Large intestine (tissue), 3 donors: ENCODE results near the gene ASS1. TPM values are rescaled to one million over a fixed set of nuclear protein-coding genes. Genes with fewer than 3 reads are reported as not detected.

ENCODE experiments used
- DNase-seq, 2 donors: peaks; one replicate each; pipeline versions ENCODE4 v3.0.0 to v3.0.0-alpha.2; 2013
- H3K27ac ChIP-seq: one replicate; pipeline ENCODE4 v1.5.1; 2013; ENCODE audit warnings: low read length
- H3K27me3 ChIP-seq: 2 replicates; pipeline ENCODE4 v1.6.1; 2013; ENCODE audit warnings: low read length; ENCODE audit not compliant: control insufficient read depth, insufficient read depth
- H3K36me3 ChIP-seq: 2 replicates; pipeline ENCODE4 v1.6.1; 2013; ENCODE audit warnings: low read length; ENCODE audit not compliant: control insufficient read depth, insufficient read depth
- H3K4me1 ChIP-seq: one replicate; pipeline ENCODE4 v1.6.1; 2013; ENCODE audit warnings: low read length; ENCODE audit not compliant: control insufficient read depth, insufficient read depth
- H3K4me3 ChIP-seq: one replicate; pipeline ENCODE4 v1.5.1; 2013; ENCODE audit warnings: low read length
- H3K9me3 ChIP-seq: one replicate; pipeline ENCODE4 v1.6.1; 2013; ENCODE audit warnings: mild to moderate bottlenecking, low read depth, low read length, moderate library complexity; ENCODE audit not compliant: control insufficient read depth
- WGBS: methylation state at CpG from one replicate; pipeline ENCODE4 v1.1.5; 2013; ENCODE audit warnings: low lambda C conversion rate; ENCODE audit not compliant: insufficient coverage; 5-methylcytosine and 5-hydroxymethylcytosine counted together
- polyA plus RNA-seq: library from polyadenylated mRNA; unstranded; fragments of 120-200 nt; gene quantifications from one replicate; pipeline ENCODE4 v1.2.1, GENCODE V29; 2013

The ASS1 gene
- polyA plus RNA-seq, 1 donor = 704 TPM

GRCh38 chr9:130480673-130481072, 35.9 kb downstream of the ASS1 start:
- DNase-seq = no peak
- WGBS = no CpG with 5 or more reads among the region's 16 CpGs
- peaks cover 85% of the 10 kb centered on the region for H3K36me3 ChIP-seq

GRCh38 chr9:130482463-130482862, 37.7 kb downstream of the ASS1 start:
- H3K9me3 ChIP-seq = no peaks in the 10 kb centered on the region
- H3K4me3 ChIP-seq = no peak overlapping the region
- no CpG with 5 or more reads among the region's 5 CpGs for WGBS
- peaks cover 82% of the 10 kb centered on the region for H3K36me3 ChIP-seq
- no peaks in the 10 kb centered on the region for H3K4me1 ChIP-seq
- no peaks in the 10 kb centered on the region for H3K27me3 ChIP-seq
- no peak for DNase-seq
- H3K27ac ChIP-seq = no peak overlapping the region

More at GRCh38 chr9:130480673-130481072, 35.9 kb downstream of the ASS1 start:
- Histone ChIP-seq H3K9me3 (no peaks in the 10 kb centered on the region), H3K4me3 (no peak overlapping the region), H3K4me1 (no peaks in the 10 kb centered on the region), H3K27me3 (no peaks in the 10 kb centered on the region), H3K27ac (no peak overlapping the region)

DNA sequence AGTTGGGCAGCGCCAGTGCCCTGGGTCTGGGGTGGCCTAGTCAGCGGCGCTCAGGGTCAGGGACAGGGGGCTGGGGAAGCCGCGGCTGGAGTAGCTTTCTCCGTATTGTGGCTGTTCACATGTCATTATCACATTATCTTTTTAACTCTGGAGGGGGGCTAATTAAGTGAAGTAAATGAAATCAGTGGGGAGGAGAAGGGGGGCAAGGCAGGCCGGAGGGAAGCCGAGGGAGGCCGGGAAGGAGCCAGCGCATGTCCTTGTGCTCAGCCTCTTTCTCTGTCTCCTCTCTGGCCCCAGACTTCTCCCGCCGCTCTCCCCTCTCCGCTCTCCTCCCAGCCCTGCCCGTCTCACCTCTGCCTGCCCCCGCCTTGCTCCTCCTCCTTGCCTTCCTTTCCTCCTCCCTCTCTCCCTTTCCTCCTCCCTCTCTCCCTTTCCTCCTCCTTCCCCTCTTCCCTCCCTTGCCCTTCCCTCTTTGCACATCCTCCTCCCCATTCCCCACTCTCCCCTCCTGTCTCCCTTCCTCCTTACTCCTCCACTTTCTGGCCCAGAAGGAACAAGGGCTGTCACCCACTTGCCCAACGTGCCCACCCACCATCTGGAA, 38.7 kb downstream of the ASS1 start:
- DNase-seq = no peak
- WGBS = no CpG with 5 or more reads among the region's 16 CpGs
- no peaks in the 10 kb centered on the region for H3K27me3 ChIP-seq
- H3K4me3 ChIP-seq = no peak overlapping the region
- no peaks in the 10 kb centered on the region for H3K9me3 ChIP-seq
- H3K36me3 ChIP-seq = peaks cover 76% of the 10 kb centered on the region
- H3K4me1 ChIP-seq = no peaks in the 10 kb centered on the region
- no peak overlapping the region for H3K27ac ChIP-seq

DNA sequence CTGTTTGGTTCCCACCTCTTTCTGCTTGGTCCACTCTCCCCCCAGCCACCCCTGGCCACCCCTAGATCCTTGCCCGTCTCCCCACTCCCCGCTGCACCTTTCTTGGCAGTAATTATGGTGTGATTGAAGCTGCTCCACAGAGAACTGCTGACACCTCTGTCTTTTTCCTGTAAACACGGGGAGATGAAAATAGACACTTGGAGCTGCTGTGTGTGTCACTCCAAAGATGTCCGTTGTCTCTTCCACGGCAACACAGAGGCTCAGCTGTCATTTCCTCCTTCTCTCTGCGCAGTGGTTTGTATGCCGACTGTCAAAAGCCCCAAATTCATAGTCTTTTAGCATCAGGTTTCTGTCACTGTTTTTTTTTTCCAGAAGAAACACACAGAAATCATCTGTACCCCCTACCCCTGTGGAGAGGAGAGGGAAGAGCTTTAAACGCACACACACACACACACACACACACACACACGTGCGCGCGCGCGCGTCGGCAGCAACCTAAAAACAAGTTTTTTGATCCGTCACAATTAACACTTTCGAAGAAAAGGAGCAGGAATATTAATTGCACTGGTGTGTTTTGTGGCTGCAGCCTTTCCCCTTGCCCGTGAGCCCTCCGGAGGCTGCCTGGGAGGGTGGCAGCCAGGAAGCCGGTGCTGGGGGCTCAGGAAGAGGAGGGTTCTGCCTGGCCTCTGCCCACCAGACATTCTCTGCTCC, 39.8 kb downstream of the ASS1 start:
- Histone ChIP-seq H3K4me1 (no peaks in the 10 kb centered on the region), H3K36me3 (peaks cover 74% of the 10 kb centered on the region), H3K27ac (no peak overlapping the region), H3K4me3 (no peak overlapping the region), H3K9me3 (no peaks in the 10 kb centered on the region), H3K27me3 (no peaks in the 10 kb centered on the region)
- WGBS = no CpG with 5 or more reads among the region's 21 CpGs
- DNase-seq = no peak

DNA sequence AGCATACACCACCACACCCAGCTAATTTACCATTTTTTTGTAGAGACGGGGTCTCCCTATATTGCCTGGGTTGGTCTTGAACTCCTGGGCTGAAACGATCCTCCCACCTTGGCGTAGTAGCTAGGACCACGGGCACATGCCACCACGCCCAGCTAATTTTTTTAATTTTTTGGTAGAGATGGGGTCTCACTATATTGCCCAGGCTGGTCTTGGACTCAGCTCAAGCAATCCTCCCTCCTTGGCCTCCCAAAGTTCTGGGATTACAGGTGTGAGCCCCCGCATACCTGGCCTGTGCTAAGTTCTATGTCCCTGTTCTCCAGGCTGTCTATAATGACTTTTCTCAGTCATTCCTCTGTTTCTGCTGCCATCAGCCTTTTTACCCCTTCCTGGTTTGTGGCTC, 41.3 kb downstream of the ASS1 start:
- Histone ChIP-seq H3K27me3 (no peaks in the 10 kb centered on the region), H3K27ac (no peak overlapping the region), H3K4me1 (no peaks in the 10 kb centered on the region), H3K9me3 (no peaks in the 10 kb centered on the region), H3K4me3 (no peak overlapping the region), H3K36me3 (peaks cover 71% of the 10 kb centered on the region)
- WGBS = no CpG with 5 or more reads among the region's 6 CpGs
- no peak for DNase-seq

DNA sequence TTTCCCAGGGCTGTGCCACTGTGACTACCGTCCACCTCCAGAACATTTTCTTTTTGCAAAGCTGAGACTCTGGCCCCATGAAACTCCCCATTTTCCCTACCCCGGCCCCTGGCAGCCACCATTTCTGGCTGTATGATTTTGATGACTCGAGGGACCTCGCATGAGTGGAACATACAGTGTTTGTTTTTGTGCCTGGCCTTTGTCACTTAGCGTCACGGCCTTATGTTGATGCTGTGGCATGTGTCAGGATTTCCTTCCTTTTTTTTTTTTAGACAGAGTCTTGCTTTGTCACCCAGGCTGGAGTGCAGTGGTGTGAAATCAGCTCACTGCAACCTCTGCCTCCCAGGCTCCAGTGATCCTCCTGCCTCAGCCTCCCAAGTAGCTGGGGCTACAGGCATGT, 42.7 kb downstream of the ASS1 start:
- Histone ChIP-seq H3K4me1 (no peaks in the 10 kb centered on the region), H3K4me3 (no peak overlapping the region), H3K27ac (no peak overlapping the region), H3K9me3 (no peaks in the 10 kb centered on the region), H3K27me3 (no peaks in the 10 kb centered on the region), H3K36me3 (peaks cover 74% of the 10 kb centered on the region)
- no CpG with 5 or more reads among the region's 6 CpGs for WGBS
- DNase-seq = no peak

DNA sequence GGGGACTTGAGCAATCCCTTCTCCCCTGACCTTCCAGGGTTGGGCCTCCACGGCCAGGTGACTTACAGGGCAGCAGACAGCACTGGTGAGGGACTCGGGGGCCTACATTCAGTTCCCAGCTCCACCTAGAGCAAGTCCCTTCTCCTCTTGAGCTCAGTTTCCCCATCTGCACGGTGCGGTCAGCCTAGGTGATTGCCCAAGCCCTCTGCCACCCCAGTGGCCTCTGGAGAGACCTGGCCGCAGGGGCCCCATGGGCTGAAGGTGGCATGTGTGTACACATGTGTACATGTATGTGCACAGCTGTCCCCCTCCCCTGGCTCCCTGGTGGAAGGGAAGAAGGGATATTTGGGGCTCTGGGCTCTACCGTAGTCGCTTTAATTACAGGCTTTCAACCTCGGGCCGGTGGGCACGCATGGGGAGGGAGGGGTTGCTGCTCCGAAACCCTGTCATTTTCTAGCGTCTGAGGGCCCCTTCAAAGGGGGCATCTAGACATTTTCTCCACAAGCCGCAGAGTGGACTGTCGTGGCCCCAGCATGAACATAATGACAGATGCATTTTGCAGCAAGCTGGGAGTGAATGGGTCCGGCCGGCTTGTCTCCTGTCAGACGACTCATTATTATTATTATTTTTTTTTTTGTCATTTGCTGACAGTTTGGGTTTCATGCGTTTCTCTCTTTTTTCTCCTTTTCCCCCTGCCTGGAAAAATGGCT, 44.0 kb downstream of the ASS1 start:
- Histone ChIP-seq H3K27ac (no peak overlapping the region), H3K4me1 (no peaks in the 10 kb centered on the region), H3K4me3 (no peak overlapping the region), H3K9me3 (no peaks in the 10 kb centered on the region), H3K27me3 (no peaks in the 10 kb centered on the region), H3K36me3 (peaks cover 76% of the 10 kb centered on the region)
- no peak for DNase-seq
- WGBS = 83% methylated on average over 1 of the region's 18 CpGs

DNA sequence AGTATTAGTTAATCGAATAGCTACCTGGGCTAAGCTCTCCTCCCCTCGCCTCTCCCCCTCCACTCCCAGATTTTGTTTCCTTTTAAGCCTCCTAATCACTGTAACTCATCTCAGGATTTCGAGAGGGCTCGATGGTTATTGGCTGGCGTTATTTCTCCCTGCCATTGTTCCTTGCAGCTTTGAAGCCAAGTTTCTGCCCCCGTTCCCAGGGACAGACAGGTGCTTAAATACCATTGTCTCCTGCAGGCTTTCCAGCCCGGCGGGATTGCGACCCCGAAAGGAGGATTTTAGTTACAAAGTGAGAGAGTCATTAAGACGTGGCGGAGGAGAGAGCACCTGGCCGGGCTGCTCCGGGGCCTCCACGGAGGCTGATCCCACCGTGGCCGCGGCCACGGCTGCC, 46.2 kb downstream of the ASS1 start:
- Histone ChIP-seq H3K27me3 (no peaks in the 10 kb centered on the region), H3K4me3 (no peak overlapping the region), H3K27ac (no peak overlapping the region), H3K36me3 (peaks cover 81% of the 10 kb centered on the region), H3K9me3 (peaks cover 6% of the 10 kb centered on the region), H3K4me1 (no peaks in the 10 kb centered on the region)
- DNase-seq = no peak
- 60% methylated on average over 2 of the region's 19 CpGs for WGBS

- DNase-seq = no peak
- Histone ChIP-seq H3K27ac (no peak overlapping the region), H3K36me3 (peaks cover 76% of the 10 kb centered on the region), H3K4me3 (no peak overlapping the region), H3K9me3 (peaks cover 6% of the 10 kb centered on the region), H3K4me1 (no peaks in the 10 kb centered on the region), H3K27me3 (no peaks in the 10 kb centered on the region)
- WGBS = no CpG with 5 or more reads among the region's 15 CpGs
These were observed 47.2 kb downstream of the ASS1 start for GRCh38 chr9:130491830-130492482.

DNA sequence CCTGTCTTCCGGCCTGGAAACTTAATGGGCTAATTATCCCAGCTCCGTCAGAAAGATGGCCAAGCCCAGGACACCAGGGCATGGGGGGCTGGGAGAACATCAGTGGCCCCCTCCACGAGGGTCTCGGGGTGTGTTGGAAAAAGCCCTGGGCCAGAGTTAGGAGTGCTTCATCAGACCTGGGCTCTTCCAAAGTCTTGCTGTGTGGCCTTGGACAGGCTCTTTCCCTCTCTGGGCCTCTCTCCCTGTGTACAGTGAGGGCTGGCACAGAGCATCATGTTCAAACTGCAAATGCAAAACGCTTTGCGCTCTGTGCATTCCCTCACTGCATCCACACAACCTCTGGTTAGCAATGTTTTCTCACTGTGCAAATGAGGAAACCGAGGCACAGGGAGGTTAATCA, 48.3 kb downstream of the ASS1 start:
- no peak overlapping the region for H3K27ac ChIP-seq
- H3K9me3 ChIP-seq = peaks cover 6% of the 10 kb centered on the region
- H3K27me3 ChIP-seq = no peaks in the 10 kb centered on the region
- no CpG with 5 or more reads among the region's 7 CpGs for WGBS
- H3K4me1 ChIP-seq = peaks cover 9% of the 10 kb centered on the region
- peaks cover 84% of the 10 kb centered on the region for H3K36me3 ChIP-seq
- H3K4me3 ChIP-seq = no peak overlapping the region
- DNase-seq = no peak
